SU-DHL-6 (cell line): ENCODE measurements around the gene APOL4.

Experiments used
- CTCF ChIP-seq: fragments of 200-600 bp; sonication (generic); IDR thresholded peaks from one replicate; pipeline ENCODE4 v1.5.1; 2017; ENCODE audit warnings: antibody characterized with exemption, mild to moderate bottlenecking, low read length, moderate library complexity; ENCODE audit not compliant: insufficient read depth, poor library complexity, severe bottlenecking
- EZH2phosphoT487 ChIP-seq: fragments of 200-600 bp; sonication (generic), shearing (Covaris generic); conservative IDR thresholded peaks from 2 replicates; pipeline ENCODE4 v1.6.1; 2018; ENCODE audit warnings: mild to moderate bottlenecking, antibody characterized with exemption, low read length, moderate library complexity, mixed read lengths

- TF ChIP-seq CTCF, result no peak
- no peak for TF ChIP-seq EZH2phosphoT487
These were observed 47.6 kb upstream of the APOL4 start for GRCh38 chr22:36249160-36249559.
